RWPE2 (cell line): ENCODE data around the gene SLC39A1.
A peak's percentile ranks its signal among the peaks of the same experiment; 100 is the strongest.

Source experiments
- ATAC-seq: fragments of 200-7000 bp; cut with Tn5 transposase; 3 replicates; pipeline ENCODE4 v1.9.1; 2021; ENCODE audit warnings: low read depth
- DNase-seq: peaks from one replicate; pipeline ENCODE4 v3.0.0-alpha.2; 2020; ENCODE audit warnings: low spot score
- H3K27ac ChIP-seq: fragments of 450-650 bp; 2 replicates; pipeline ENCODE4 v1.5.1; 2017; ENCODE audit warnings: mild to moderate bottlenecking; ENCODE audit not compliant: poor library complexity, severe bottlenecking
- H3K27me3 ChIP-seq: fragments of 250-450 bp; sonication (Bioruptor Pico); 2 replicates; pipeline ENCODE4 v1.5.1; 2021; ENCODE audit warnings: mild to moderate bottlenecking, moderate library complexity; ENCODE audit not compliant: insufficient read depth, poor library complexity, severe bottlenecking
- H3K36me3 ChIP-seq: fragments of 250-450 bp; sonication (Bioruptor Pico); 2 replicates; pipeline ENCODE4 v1.5.1; 2020; ENCODE audit warnings: low read depth, mild to moderate bottlenecking, moderate library complexity
- H3K4me1 ChIP-seq: fragments of 250-450 bp; sonication (Bioruptor Pico); 2 replicates; pipeline ENCODE4 v1.5.1; 2021; ENCODE audit warnings: mild to moderate bottlenecking, moderate library complexity; ENCODE audit not compliant: insufficient read depth, poor library complexity, severe bottlenecking
- H3K4me3 ChIP-seq: fragments of 250-450 bp; sonication (Bioruptor Pico); 2 replicates; pipeline ENCODE4 v1.5.1; 2021; ENCODE audit warnings: mild to moderate bottlenecking, moderate library complexity; ENCODE audit not compliant: severe bottlenecking
- H3K9me3 ChIP-seq: fragments of 250-450 bp; sonication (Bioruptor Pico); 2 replicates; pipeline ENCODE4 v1.5.1; 2021; ENCODE audit warnings: mild to moderate bottlenecking, moderate library complexity; ENCODE audit not compliant: severe bottlenecking
- TF ChIP-seq, protein P1 (sequence below): fragments of 450-650 bp; IDR thresholded peaks from one replicate; pipeline ENCODE4 v1.5.1; 2017; ENCODE audit warnings: mild to moderate bottlenecking, moderate library complexity; ENCODE audit not compliant: poor library complexity, severe bottlenecking

SLC39A1 gene

DNA sequence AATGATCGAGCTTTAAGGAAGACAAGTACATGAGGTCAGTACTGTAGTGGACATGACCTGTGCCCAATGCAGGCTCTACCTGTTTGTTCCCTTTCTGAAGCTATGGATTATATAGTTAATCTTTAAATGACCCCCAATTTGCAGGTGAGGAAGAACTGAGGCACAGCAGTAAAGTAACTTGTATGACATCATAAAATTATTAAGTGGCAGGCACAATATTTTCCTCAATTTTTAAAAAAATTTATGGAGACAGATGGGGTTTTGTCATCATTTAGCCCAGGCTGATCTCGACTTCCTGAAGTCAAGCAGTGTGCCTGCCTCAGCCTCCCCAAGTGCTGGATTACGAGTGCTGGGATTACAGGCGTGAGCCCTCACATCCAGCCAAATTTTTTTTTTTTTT lies 36.9 kb downstream of the SLC39A1 start:
- TF ChIP-seq, protein P1, sequence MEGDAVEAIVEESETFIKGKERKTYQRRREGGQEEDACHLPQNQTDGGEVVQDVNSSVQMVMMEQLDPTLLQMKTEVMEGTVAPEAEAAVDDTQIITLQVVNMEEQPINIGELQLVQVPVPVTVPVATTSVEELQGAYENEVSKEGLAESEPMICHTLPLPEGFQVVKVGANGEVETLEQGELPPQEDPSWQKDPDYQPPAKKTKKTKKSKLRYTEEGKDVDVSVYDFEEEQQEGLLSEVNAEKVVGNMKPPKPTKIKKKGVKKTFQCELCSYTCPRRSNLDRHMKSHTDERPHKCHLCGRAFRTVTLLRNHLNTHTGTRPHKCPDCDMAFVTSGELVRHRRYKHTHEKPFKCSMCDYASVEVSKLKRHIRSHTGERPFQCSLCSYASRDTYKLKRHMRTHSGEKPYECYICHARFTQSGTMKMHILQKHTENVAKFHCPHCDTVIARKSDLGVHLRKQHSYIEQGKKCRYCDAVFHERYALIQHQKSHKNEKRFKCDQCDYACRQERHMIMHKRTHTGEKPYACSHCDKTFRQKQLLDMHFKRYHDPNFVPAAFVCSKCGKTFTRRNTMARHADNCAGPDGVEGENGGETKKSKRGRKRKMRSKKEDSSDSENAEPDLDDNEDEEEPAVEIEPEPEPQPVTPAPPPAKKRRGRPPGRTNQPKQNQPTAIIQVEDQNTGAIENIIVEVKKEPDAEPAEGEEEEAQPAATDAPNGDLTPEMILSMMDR = no peak
- Histone ChIP-seq H3K36me3 (peaks cover 9% of the 10 kb centered on the region; the same call in 1 of the 2 replicates), H3K27ac (no peak overlapping the region), H3K27me3 (no peaks in the 10 kb centered on the region), H3K4me3 (no peak overlapping the region), H3K9me3 (no peaks in the 10 kb centered on the region), H3K4me1 (no peaks in the 10 kb centered on the region)
- DNase-seq = no peak
- no peak for ATAC-seq

DNA sequence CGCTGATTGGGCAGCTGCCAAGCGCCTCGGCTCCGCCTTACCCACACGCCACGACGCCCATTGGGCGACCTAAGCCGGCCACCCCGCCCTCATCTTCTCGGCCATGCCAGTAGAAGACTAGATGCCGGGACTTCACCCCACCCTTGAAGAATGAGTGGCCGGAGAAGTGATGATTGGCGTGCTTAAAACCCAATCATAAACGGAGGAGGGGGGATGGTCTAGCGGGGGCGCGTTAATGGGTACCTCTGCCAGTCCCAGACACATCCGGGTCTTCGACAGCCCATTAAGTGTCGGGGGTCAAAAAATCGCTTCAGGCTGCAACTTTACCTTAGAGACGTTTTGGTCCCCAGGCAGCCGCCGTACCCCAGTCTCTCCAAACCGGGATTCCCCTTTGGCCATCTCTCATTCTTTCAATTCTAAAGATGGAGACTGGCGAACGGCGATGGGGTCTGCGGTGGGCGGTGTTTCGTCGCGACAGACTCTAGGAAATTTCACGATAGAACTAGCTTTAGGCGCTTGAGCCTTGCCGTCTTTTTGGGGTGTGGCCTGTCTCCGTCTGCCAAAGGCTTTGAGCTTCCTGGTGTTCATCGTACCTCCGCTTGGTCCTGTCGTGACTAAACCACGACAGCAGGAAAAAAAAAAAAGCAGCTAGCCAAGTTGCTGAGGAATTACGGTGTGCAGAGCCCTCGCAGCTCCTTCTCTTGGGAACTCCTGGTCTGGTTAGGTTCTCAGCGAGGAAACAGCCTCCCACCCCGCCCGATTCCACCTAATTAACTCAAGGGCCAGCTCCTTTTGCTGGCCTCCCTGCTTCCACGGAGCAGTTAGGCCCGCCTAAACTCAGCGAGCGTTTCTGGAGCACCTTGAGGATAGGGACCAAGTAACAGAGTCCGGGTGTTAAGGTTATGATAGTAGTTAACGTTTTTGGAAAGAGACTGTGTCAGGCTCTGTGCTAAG lies 40.1 kb downstream of the SLC39A1 start, which contains the start of gene GATAD2B:
GATAD2B (minus strand) TSS at position 1 of the 954 bp plus-strand sequence. CDS start 94,625 bp downstream, outside the sequence.
- H3K27me3 ChIP-seq = no peaks in the 10 kb centered on the region
- peak; percentile 94 for ATAC-seq
- peak within 1 kb of the TSS; percentile 82 for H3K27ac ChIP-seq
- H3K9me3 ChIP-seq = no peaks in the 10 kb centered on the region
- H3K36me3 ChIP-seq = peaks cover 14% of the 10 kb centered on the region
- peak; percentile 100 for DNase-seq
- TF ChIP-seq, protein P1 = no peak
- peak within 1 kb of the TSS; percentile 55 for H3K4me3 ChIP-seq
- H3K4me1 ChIP-seq = peaks cover 11% of the 10 kb centered on the region

DNA sequence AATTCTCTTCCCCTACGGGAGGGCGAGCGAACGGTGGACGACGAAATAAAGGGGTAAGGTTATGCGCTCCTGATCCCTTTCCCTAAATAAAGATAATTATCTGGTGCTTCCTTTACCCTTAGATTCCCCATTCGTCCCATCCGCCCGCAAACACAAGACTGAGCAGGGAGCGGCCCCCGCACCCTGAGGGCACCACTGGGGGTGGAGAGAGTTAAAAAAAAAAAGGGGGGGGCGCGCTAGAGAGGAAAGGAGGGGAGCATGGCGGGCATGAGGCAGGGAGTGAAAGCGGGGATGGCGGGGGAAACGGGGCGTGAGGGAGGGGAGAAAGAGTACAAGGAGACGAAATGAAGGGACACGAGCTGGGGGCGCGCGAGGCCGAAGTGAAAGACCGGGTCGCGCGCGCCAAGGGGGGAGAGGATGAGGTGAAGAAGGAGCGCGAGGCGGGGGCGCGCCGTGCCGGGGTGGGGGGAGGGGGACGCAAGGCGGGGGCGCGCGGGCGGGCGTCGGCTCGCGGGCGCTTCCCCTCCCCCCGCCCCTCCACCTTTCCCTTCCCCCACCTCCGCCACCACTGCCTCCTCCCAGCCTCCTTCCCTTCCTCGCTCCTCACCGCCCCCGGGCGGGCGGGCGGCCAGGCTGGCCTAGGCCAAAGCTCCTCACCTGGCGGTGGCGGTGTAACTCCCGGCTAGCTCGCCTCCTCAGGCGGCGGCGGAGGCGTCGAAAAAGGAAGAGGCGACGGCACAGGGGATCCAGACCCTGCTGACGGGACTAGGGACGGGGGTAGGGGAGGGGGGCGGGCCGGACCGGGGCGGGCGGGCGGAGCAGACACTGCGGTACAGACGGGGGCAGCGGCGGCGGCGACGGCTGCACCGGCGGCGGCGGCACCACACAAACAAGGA lies 41.0 kb downstream of the SLC39A1 start:
- Histone ChIP-seq H3K36me3 (peaks cover 22% of the 10 kb centered on the region), H3K9me3 (no peaks in the 10 kb centered on the region), H3K4me3 (peak overlapping the region; percentile 55), H3K4me1 (peaks cover 11% of the 10 kb centered on the region), H3K27ac (peak overlapping the region; percentile 82), H3K27me3 (no peaks in the 10 kb centered on the region)
- peak; percentile 39 for ATAC-seq
- TF ChIP-seq, protein P1 = no peak
- DNase-seq = no peak

DNA sequence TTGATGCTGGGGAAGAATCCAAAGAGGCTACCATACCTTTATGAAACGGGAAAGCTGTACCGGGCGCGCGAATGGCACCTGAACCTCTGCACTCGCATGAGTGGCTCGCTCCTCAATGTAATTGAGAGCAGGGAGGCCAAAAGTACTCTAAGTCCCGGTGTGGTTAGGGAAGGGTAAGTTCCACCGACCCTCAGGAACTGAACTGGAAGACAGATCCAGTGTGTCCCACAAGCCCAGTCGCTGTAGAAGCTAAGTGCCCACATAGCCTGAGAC lies 41.6 kb downstream of the SLC39A1 start:
- Histone ChIP-seq H3K27ac (peak overlapping the region; percentile 82), H3K4me3 (peak overlapping the region; percentile 55), H3K36me3 (peaks cover 22% of the 10 kb centered on the region), H3K9me3 (no peaks in the 10 kb centered on the region), H3K27me3 (no peaks in the 10 kb centered on the region), H3K4me1 (peaks cover 11% of the 10 kb centered on the region)
- TF ChIP-seq, protein P1 = no peak
- no peak for DNase-seq
- ATAC-seq = no peak
